ENCODE results near the gene UBASH3B. TPM values are rescaled to one million over a fixed set of nuclear protein-coding genes. Genes with fewer than 3 reads are reported as not detected.

The UBASH3B gene
- total RNA-seq, 2 experiments from 2014 or later: 54.7 to 73.0 TPM

GRCh38 chr11:122813894-122814270, 158.4 kb downstream of the UBASH3B start:
- Histone ChIP-seq H3K4me2 (ENCODE audit: low read length) (no peak overlapping the region), H2AFZ (ENCODE audit: low read length) (no peak overlapping the region), H3K36me3 (ENCODE audit: insufficient read depth, low read length) (peaks cover 17% of the 10 kb centered on the region), H3K9me2 (ENCODE audit: insufficient read depth, low read length) (no peaks in the 10 kb centered on the region), H3K27ac (ENCODE audit: low read depth, low read length, poor library complexity, severe bottlenecking) (no peak overlapping the region), H3K79me2 (ENCODE audit: insufficient read depth, low read depth, low read length) (no peaks in the 10 kb centered on the region), H3K4me3 (ENCODE audit: low read depth, low read length, poor library complexity, severe bottlenecking) (no peak overlapping the region), H4K20me1 (ENCODE audit: insufficient read depth, low read length) (no peaks in the 10 kb centered on the region), H3K4me1 (ENCODE audit: insufficient read depth, low read length, poor library complexity, severe bottlenecking) (peaks cover under 1% of the 10 kb centered on the region), H3K9me3 (ENCODE audit: low read length) (no peaks in the 10 kb centered on the region)
- intact Hi-C loops (cut with micrococcal nuclease; ENCODE audit: unreplicated experiment): no loop called here
- TF ChIP-seq EZH2phosphoT487 (IDR thresholded peaks at IDR 0.05; ENCODE audit: borderline replicate concordance, low read depth, low read length) (no peak), CTCF (conservative IDR thresholded peaks at IDR 0.05; ENCODE audit: low read length) (no peak)
- POLR2A ChIA-PET: interaction anchor here (0.7 to 1.2 kb wide), 2 partner anchors 13 to 187 kb away, joined by 3 read pairs; no protein-coding TSS in a partner anchor
- CTCF ChIA-PET (ENCODE audit: unreplicated experiment): no interaction called here
- no TSS peak for BruUV-seq (replicated peaks)
- no peak for DNase-seq (ENCODE audit: low spot score)

GRCh38 chr11:122814401-122814800, 158.9 kb downstream of the UBASH3B start:
- H2AFZ ChIP-seq (ENCODE audit: low read length): no peak overlapping the region
- CTCF ChIA-PET (ENCODE audit: unreplicated experiment): no interaction called here
- DNase-seq (ENCODE audit: low spot score): no peak
- no peaks in the 10 kb centered on the region for H3K9me2 ChIP-seq (ENCODE audit: insufficient read depth, low read length)
- no peak overlapping the region for H3K4me2 ChIP-seq (ENCODE audit: low read length)
- H3K27ac ChIP-seq (ENCODE audit: low read depth, low read length, poor library complexity, severe bottlenecking): no peak overlapping the region
- no TSS peak for BruUV-seq (replicated peaks)
- intact Hi-C loops (cut with micrococcal nuclease; ENCODE audit: unreplicated experiment): no loop called here
- no peaks in the 10 kb centered on the region for H3K79me2 ChIP-seq (ENCODE audit: insufficient read depth, low read depth, low read length)
- H3K36me3 ChIP-seq (ENCODE audit: insufficient read depth, low read length): peaks cover 16% of the 10 kb centered on the region
- H3K4me1 ChIP-seq (ENCODE audit: insufficient read depth, low read length, poor library complexity, severe bottlenecking): no peaks in the 10 kb centered on the region
- H3K4me3 ChIP-seq (ENCODE audit: low read depth, low read length, poor library complexity, severe bottlenecking): no peak overlapping the region
- TF ChIP-seq EZH2phosphoT487 (IDR thresholded peaks at IDR 0.05; ENCODE audit: borderline replicate concordance, low read depth, low read length): no peak
- peak; percentile 57 for TF ChIP-seq CTCF (conservative IDR thresholded peaks at IDR 0.05; ENCODE audit: low read length)
- H3K9me3 ChIP-seq (ENCODE audit: low read length): 0 out of 2 replicates have a peak, but pooled peaks cover under 1% of the 10 kb centered on the region
- H4K20me1 ChIP-seq (ENCODE audit: insufficient read depth, low read length): no peaks in the 10 kb centered on the region
- POLR2A ChIA-PET: interaction anchor here (0.7 to 1.2 kb wide), 2 partner anchors 14 to 187 kb away, joined by 3 read pairs; no protein-coding TSS in a partner anchor

- POLR2A ChIA-PET: no interaction called here
Measured at GRCh38 chr11:122815900-122816299, 160.4 kb downstream of the UBASH3B start.

More at GRCh38 chr11:122815900-122816299, 160.4 kb downstream of the UBASH3B start:
- intact Hi-C loops (cut with micrococcal nuclease; ENCODE audit: unreplicated experiment): no loop called here
- DNase-seq (ENCODE audit: low spot score): no peak
- no peaks in the 10 kb centered on the region for H3K4me1 ChIP-seq (ENCODE audit: insufficient read depth, low read length, poor library complexity, severe bottlenecking)
- no TSS peak for BruUV-seq (replicated peaks)
- TF ChIP-seq EZH2phosphoT487 (IDR thresholded peaks at IDR 0.05; ENCODE audit: borderline replicate concordance, low read depth, low read length) (no peak), CTCF (conservative IDR thresholded peaks at IDR 0.05; ENCODE audit: low read length) (no peak)
- peaks cover 15% of the 10 kb centered on the region; the same call in 1 of the 2 replicates for H3K9me3 ChIP-seq (ENCODE audit: low read length)
- no peaks in the 10 kb centered on the region for H3K79me2 ChIP-seq (ENCODE audit: insufficient read depth, low read depth, low read length)
- CTCF ChIA-PET (ENCODE audit: unreplicated experiment): no interaction called here
- no peak overlapping the region for H3K4me2 ChIP-seq (ENCODE audit: low read length)
- H4K20me1 ChIP-seq (ENCODE audit: insufficient read depth, low read length): no peaks in the 10 kb centered on the region
- no peak overlapping the region for H2AFZ ChIP-seq (ENCODE audit: low read length)
- no peak overlapping the region for H3K27ac ChIP-seq (ENCODE audit: low read depth, low read length, poor library complexity, severe bottlenecking)
- no peaks in the 10 kb centered on the region for H3K9me2 ChIP-seq (ENCODE audit: insufficient read depth, low read length)
- peaks cover 1% of the 10 kb centered on the region; the same call in 1 of the 2 replicates for H3K36me3 ChIP-seq (ENCODE audit: insufficient read depth, low read length)
- no peak overlapping the region for H3K4me3 ChIP-seq (ENCODE audit: low read depth, low read length, poor library complexity, severe bottlenecking)

Measured in OCI-LY7 (cell line).